Activated B cell treated with CpG ODN at 0.5 μM for 24 hours (primary cell): ENCODE measurements around the gene CCNE1. TPM values are rescaled to one million over a fixed set of nuclear protein-coding genes. Genes with fewer than 3 reads are reported as not detected.
"Not testable (repeated sequence)": the region's sequence is repeated elsewhere in the genome, so short reads cannot be mapped to it uniquely, and the experiment has no call there.

Experiments used
- ATAC-seq: fragments of 200-7000 bp; cut with Tn5 transposase; one replicate; pipeline ENCODE4 v1.10.0; 2021; ENCODE audit warnings: low read depth, mild to moderate bottlenecking, moderate library complexity
- CTCF ChIA-PET: fragments of 350-600 bp; sonication (Branson Sonifier 250); formaldehyde crosslinking; loops from one replicate; lab custom pipeline; 2021; ENCODE audit warnings: antibody characterized with exemption; lab: Charles Lee
- POLR2A ChIA-PET: fragments of 350-600 bp; sonication (Branson Sonifier 250); formaldehyde crosslinking; loops from one replicate; lab custom pipeline; 2021; ENCODE audit warnings: antibody characterized with exemption; lab: Charles Lee
- DNase-seq: peaks from one replicate; pipeline ENCODE4 v3.0.0; 2022
- H3K27ac Mint-ChIP-seq: one replicate; pipeline ENCODE4 v1.8.0; 2020; ENCODE audit warnings: mixed read lengths
- H3K27me3 Mint-ChIP-seq: one replicate; pipeline ENCODE4 v1.8.0; 2021; ENCODE audit warnings: mixed read lengths
- H3K36me3 Mint-ChIP-seq: one replicate; pipeline ENCODE4 v1.8.0; 2021; ENCODE audit warnings: low read depth, mixed read lengths
- H3K4me1 Mint-ChIP-seq: one replicate; pipeline ENCODE4 v1.8.0; 2021; ENCODE audit warnings: mixed read lengths
- H3K4me3 Mint-ChIP-seq: one replicate; pipeline ENCODE4 v1.8.0; 2020; ENCODE audit warnings: mild to moderate bottlenecking, mixed read lengths
- H3K9me3 Mint-ChIP-seq: one replicate; pipeline ENCODE4 v1.8.0; 2020; ENCODE audit warnings: mixed read lengths
- intact Hi-C: fragments of 100-400 bp; cut with micrococcal nuclease; formaldehyde crosslinking; loops from one replicate; pipeline ENCODE4 v1.15.1; 2024
- total RNA-seq: library from RNA; stranded (reverse); gene quantifications from 2 replicates; pipeline ENCODE4 v1.2.3, GENCODE V29; 2022
- TF ChIP-seq, protein P1 (sequence below): fragments of 200-600 bp; IDR thresholded peaks from one replicate; pipeline ENCODE4 v1.8.0; 2022; ENCODE audit warnings: antibody characterized with exemption, mild to moderate bottlenecking

CCNE1 gene
- total RNA-seq, 1 donor from 2014 or later, result 4.1 TPM

DNA sequence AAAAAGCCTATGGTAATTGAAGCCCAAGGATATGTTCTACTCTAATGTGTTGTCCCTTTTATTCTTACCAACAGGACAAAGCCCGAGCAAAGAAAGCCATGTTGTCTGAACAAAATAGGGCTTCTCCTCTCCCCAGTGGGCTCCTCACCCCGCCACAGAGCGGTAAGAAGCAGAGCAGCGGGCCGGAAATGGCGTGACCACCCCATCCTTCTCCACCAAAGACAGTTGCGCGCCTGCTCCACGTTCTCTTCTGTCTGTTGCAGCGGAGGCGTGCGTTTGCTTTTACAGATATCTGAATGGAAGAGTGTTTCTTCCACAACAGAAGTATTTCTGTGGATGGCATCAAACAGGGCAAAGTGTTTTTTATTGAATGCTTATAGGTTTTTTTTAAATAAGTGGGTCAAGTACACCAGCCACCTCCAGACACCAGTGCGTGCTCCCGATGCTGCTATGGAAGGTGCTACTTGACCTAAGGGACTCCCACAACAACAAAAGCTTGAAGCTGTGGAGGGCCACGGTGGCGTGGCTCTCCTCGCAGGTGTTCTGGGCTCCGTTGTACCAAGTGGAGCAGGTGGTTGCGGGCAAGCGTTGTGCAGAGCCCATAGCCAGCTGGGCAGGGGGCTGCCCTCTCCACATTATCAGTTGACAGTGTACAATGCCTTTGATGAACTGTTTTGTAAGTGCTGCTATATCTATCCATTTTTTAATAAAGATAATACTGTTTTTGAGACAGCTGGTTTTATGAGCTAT lies 12.0 kb downstream of the CCNE1 start:
- H3K4me1 Mint-ChIP-seq, result no peaks in the 10 kb centered on the region
- CTCF ChIA-PET, result no interaction called here
- TF ChIP-seq, protein P1, sequence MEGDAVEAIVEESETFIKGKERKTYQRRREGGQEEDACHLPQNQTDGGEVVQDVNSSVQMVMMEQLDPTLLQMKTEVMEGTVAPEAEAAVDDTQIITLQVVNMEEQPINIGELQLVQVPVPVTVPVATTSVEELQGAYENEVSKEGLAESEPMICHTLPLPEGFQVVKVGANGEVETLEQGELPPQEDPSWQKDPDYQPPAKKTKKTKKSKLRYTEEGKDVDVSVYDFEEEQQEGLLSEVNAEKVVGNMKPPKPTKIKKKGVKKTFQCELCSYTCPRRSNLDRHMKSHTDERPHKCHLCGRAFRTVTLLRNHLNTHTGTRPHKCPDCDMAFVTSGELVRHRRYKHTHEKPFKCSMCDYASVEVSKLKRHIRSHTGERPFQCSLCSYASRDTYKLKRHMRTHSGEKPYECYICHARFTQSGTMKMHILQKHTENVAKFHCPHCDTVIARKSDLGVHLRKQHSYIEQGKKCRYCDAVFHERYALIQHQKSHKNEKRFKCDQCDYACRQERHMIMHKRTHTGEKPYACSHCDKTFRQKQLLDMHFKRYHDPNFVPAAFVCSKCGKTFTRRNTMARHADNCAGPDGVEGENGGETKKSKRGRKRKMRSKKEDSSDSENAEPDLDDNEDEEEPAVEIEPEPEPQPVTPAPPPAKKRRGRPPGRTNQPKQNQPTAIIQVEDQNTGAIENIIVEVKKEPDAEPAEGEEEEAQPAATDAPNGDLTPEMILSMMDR, result no peak
- H3K27ac Mint-ChIP-seq, result no peak overlapping the region
- DNase-seq (no peak), ATAC-seq (no peak)
- H3K27me3 Mint-ChIP-seq, result no peaks in the 10 kb centered on the region
- no peaks in the 10 kb centered on the region for H3K9me3 Mint-ChIP-seq
- H3K4me3 Mint-ChIP-seq, result no peak overlapping the region
- H3K36me3 Mint-ChIP-seq, result peaks cover 2% of the 10 kb centered on the region
- POLR2A ChIA-PET, result no interaction called here
- intact Hi-C loops, result no loop called here

- not testable (repeated sequence) for H3K9me3 Mint-ChIP-seq
Measured at GRCh38 chr19:29825263-29825662, 13.5 kb downstream of the CCNE1 start.

GRCh38 chr19:29831041-29831548 lies 19.3 kb downstream of the CCNE1 start:
- ATAC-seq, result peak; percentile 50
- no peaks in the 10 kb centered on the region for H3K9me3 Mint-ChIP-seq
- peak overlapping the region; percentile 32 for H3K4me3 Mint-ChIP-seq
- TF ChIP-seq, protein P1, result no peak
- no peak overlapping the region for H3K27ac Mint-ChIP-seq
- peaks cover 5% of the 10 kb centered on the region for H3K27me3 Mint-ChIP-seq
- no peaks in the 10 kb centered on the region for H3K36me3 Mint-ChIP-seq
- CTCF ChIA-PET, result no interaction called here
- intact Hi-C loops, result no loop called here
- POLR2A ChIA-PET, result no interaction called here
- H3K4me1 Mint-ChIP-seq, result peaks cover 28% of the 10 kb centered on the region
- DNase-seq, result no peak

More at GRCh38 chr19:29825263-29825662, 13.5 kb downstream of the CCNE1 start:
- H3K4me3 Mint-ChIP-seq, intact Hi-C loops, ATAC-seq, H3K27me3 Mint-ChIP-seq, H3K4me1 Mint-ChIP-seq, POLR2A ChIA-PET, H3K36me3 Mint-ChIP-seq, DNase-seq, CTCF ChIA-PET, H3K27ac Mint-ChIP-seq: not testable (repeated sequence)

DNA sequence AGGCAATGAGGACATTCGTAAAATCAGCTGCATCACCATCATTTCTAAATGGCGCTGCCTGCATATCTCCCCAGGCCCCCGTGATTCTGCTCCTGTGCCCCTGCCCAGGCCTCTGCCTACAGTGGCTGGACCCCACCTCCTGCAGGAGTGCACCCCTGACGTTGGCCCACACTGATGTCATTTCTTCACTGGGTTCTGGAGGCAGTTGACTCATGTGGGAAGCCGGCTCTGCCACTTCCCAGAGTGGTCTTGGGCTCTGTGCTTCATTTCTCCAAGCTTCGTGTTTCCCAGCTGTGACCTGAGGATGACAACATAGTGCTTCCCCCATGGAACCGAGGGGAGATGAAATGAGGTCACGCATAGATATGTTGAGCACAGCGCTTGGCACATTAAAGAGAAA lies 19.9 kb downstream of the CCNE1 start:
- no peaks in the 10 kb centered on the region for H3K9me3 Mint-ChIP-seq
- no peak overlapping the region for H3K4me3 Mint-ChIP-seq
- H3K27ac Mint-ChIP-seq, result no peak overlapping the region
- H3K4me1 Mint-ChIP-seq, result peaks cover 31% of the 10 kb centered on the region
- H3K36me3 Mint-ChIP-seq, result no peaks in the 10 kb centered on the region
- intact Hi-C loops, result no loop called here
- ATAC-seq (no peak), DNase-seq (no peak)
- CTCF ChIA-PET, result no interaction called here
- peaks cover 5% of the 10 kb centered on the region for H3K27me3 Mint-ChIP-seq
- POLR2A ChIA-PET, result no interaction called here
- TF ChIP-seq, protein P1, result no peak

GRCh38 chr19:29832801-29833200 lies 21.0 kb downstream of the CCNE1 start:
- POLR2A ChIA-PET, result no interaction called here
- no peak for ATAC-seq
- Mint-ChIP-seq H3K27ac (no peak overlapping the region), H3K27me3 (peaks cover 5% of the 10 kb centered on the region), H3K4me3 (no peak overlapping the region), H3K4me1 (peaks cover 42% of the 10 kb centered on the region), H3K9me3 (no peaks in the 10 kb centered on the region), H3K36me3 (no peaks in the 10 kb centered on the region)
- TF ChIP-seq, protein P1, result no peak
- CTCF ChIA-PET, result no interaction called here
- intact Hi-C loops, result no loop called here
- no peak for DNase-seq
